Calu3 (cell line): ENCODE measurements around the gene ELAC1. TPM values are rescaled to one million over a fixed set of nuclear protein-coding genes. Genes with fewer than 3 reads are reported as not detected.
"Not testable (repeated sequence)": the region's sequence is repeated elsewhere in the genome, so short reads cannot be mapped to it uniquely, and the experiment has no call there.

Experiments
- BruUV-seq: library from RNA; stranded (reverse); fragments of 400-500 nt; replicated peaks from 2 replicates; lab custom pipeline; 2021; lab: Mats Ljungman, UMichigan
- CTCF ChIA-PET: fragments of 300-600 bp; sonication (Branson Sonifier 250); formaldehyde crosslinking; loops from one replicate; lab custom pipeline; 2022; ENCODE audit warnings: antibody characterized with exemption; lab: Charles Lee
- DNase-seq: peaks from one replicate; pipeline ENCODE4 v3.0.0; 2022
- H3K27ac Mint-ChIP-seq: one replicate; pipeline ENCODE4 v1.8.0; 2022; ENCODE audit warnings: mixed read lengths; ENCODE audit not compliant: unreplicated experiment
- H3K27me3 Mint-ChIP-seq: one replicate; pipeline ENCODE4 v1.8.0; 2022; ENCODE audit warnings: mixed read lengths; ENCODE audit not compliant: unreplicated experiment
- H3K36me3 Mint-ChIP-seq: one replicate; pipeline ENCODE4 v1.8.0; 2022; ENCODE audit warnings: mild to moderate bottlenecking, moderate library complexity, mixed read lengths; ENCODE audit not compliant: insufficient read depth, unreplicated experiment
- H3K4me1 Mint-ChIP-seq: one replicate; pipeline ENCODE4 v1.8.0; 2022; ENCODE audit warnings: mild to moderate bottlenecking, low read depth, mixed read lengths; ENCODE audit not compliant: unreplicated experiment
- H3K4me3 Mint-ChIP-seq: one replicate; pipeline ENCODE4 v1.8.0; 2022; ENCODE audit warnings: mild to moderate bottlenecking, low read depth, moderate library complexity, mixed read lengths; ENCODE audit not compliant: unreplicated experiment
- H3K9me3 Mint-ChIP-seq: one replicate; pipeline ENCODE4 v1.8.0; 2022; ENCODE audit warnings: low read depth, mixed read lengths; ENCODE audit not compliant: unreplicated experiment
- intact Hi-C: fragments of 100-400 bp; cut with micrococcal nuclease; formaldehyde crosslinking; loops from one replicate; pipeline ENCODE4 v1.10.0; 2022; ENCODE audit not compliant: unreplicated experiment
- total RNA-seq: library from RNA; stranded (reverse); gene quantifications from 2 replicates; pipeline ENCODE4 v1.2.3, GENCODE V29; 2022
- TF ChIP-seq, protein P1 (sequence below): fragments of 200-600 bp; IDR thresholded peaks from one replicate; pipeline ENCODE4 v1.8.0; 2022; ENCODE audit warnings: antibody characterized with exemption; ENCODE audit not compliant: unreplicated experiment

ELAC1 gene
- total RNA-seq, 1 experiment from 2014 or later, result 12.4 TPM

- CTCF ChIA-PET, result no interaction called here
- TF ChIP-seq, protein P1, sequence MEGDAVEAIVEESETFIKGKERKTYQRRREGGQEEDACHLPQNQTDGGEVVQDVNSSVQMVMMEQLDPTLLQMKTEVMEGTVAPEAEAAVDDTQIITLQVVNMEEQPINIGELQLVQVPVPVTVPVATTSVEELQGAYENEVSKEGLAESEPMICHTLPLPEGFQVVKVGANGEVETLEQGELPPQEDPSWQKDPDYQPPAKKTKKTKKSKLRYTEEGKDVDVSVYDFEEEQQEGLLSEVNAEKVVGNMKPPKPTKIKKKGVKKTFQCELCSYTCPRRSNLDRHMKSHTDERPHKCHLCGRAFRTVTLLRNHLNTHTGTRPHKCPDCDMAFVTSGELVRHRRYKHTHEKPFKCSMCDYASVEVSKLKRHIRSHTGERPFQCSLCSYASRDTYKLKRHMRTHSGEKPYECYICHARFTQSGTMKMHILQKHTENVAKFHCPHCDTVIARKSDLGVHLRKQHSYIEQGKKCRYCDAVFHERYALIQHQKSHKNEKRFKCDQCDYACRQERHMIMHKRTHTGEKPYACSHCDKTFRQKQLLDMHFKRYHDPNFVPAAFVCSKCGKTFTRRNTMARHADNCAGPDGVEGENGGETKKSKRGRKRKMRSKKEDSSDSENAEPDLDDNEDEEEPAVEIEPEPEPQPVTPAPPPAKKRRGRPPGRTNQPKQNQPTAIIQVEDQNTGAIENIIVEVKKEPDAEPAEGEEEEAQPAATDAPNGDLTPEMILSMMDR, result no peak
- DNase-seq, result no peak
Observed at GRCh38 chr18:50956116-50956515, 11.7 kb upstream of the ELAC1 start.

DNA sequence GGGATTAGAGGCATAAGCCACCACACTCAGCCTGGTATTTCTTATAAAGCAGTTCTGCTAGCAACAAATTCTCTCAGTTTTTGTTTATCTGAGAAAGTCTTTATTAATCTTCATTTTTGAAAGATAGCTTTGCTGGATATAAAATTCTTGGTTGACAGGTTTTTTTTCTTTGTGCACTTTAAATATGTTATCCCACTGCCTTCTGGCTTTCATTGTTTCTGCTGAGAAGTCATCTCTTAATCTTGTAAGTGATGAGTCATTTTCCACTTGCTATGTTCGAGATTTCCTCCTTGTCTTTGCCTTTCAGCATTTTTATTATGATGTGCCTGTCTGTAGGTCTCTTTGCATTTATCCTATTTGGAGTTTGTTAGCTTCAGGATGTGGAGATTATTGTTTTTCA, 5.9 kb upstream of the ELAC1 start:
- TF ChIP-seq, protein P1, result no peak
- intact Hi-C loops, result no loop called here
- CTCF ChIA-PET, result no interaction called here
- BruUV-seq, result no TSS peak
- DNase-seq, result no peak
- no peak overlapping the region for H3K27ac Mint-ChIP-seq
- H3K4me1 Mint-ChIP-seq, result no peaks in the 10 kb centered on the region
- H3K4me3 Mint-ChIP-seq, result no peak overlapping the region
- no peaks in the 10 kb centered on the region for H3K36me3 Mint-ChIP-seq
- peaks cover 13% of the 10 kb centered on the region for H3K9me3 Mint-ChIP-seq
- H3K27me3 Mint-ChIP-seq, result no peaks in the 10 kb centered on the region

More at GRCh38 chr18:50956116-50956515, 11.7 kb upstream of the ELAC1 start:
- Mint-ChIP-seq H3K4me3 (no peak overlapping the region), H3K4me1 (no peaks in the 10 kb centered on the region), H3K36me3 (no peaks in the 10 kb centered on the region), H3K9me3 (no peaks in the 10 kb centered on the region), H3K27me3 (no peaks in the 10 kb centered on the region), H3K27ac (no peak overlapping the region)
- no TSS peak for BruUV-seq
- intact Hi-C loops, result loop anchor here (10.0 kb wide), 1 partner anchor 131 kb away; the partner anchor contains the start of gene MRO

DNA sequence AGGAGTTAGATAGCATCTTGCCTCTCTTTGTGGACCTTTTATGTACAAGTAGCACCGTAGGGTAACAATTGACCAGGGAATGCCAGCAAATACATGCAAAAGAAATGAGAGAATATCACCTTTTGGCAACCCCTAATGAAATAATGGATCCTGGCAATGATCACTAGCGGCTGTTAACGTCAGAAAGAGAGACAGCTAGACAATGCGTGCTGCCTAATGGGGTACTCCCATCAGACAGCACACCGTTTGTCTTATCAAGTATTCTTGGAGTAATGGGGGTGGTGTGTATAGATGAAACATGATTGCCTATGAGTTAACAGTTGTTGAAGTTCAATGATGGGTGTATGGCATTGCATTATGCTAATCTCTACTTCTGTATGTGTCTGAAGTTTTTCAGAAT, 1.6 kb downstream of the ELAC1 start:
- TF ChIP-seq, protein P1, result no peak
- no peak for DNase-seq
- CTCF ChIA-PET, result no interaction called here
- Mint-ChIP-seq H3K9me3 (no peaks in the 10 kb centered on the region), H3K27me3 (no peaks in the 10 kb centered on the region), H3K4me1 (peaks cover 42% of the 10 kb centered on the region), H3K36me3 (peaks cover 19% of the 10 kb centered on the region), H3K4me3 (peak overlapping the region; percentile 56), H3K27ac (peak overlapping the region; percentile 28)
- intact Hi-C loops, result no loop called here
- BruUV-seq, result no TSS peak

DNA sequence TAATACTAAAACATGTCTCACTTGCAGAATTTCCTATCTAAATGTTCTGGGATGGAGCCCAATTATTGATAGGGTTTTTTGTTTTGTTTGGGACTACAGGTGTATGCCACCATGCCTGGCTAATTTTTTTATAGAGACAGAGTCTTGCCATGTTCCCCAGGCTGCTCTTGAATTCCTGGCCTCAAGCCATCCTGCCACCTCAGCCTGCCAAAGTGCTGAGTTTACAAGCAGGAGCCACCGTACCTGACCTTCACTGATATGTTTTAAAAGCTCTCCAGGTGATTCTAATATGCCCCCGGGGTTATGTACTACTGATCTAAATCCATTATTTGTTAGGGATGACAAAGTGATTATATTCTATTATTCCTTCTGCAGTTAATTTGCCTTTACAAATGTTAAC, 2.2 kb downstream of the ELAC1 start:
- Mint-ChIP-seq H3K36me3 (peaks cover 19% of the 10 kb centered on the region), H3K4me3 (peak overlapping the region; percentile 24), H3K27ac (no peak overlapping the region), H3K4me1 (peaks cover 42% of the 10 kb centered on the region), H3K9me3 (no peaks in the 10 kb centered on the region), H3K27me3 (no peaks in the 10 kb centered on the region)
- BruUV-seq, result no TSS peak
- TF ChIP-seq, protein P1, result no peak
- peak; percentile 30 for DNase-seq
- CTCF ChIA-PET, result no interaction called here
- intact Hi-C loops, result loop anchor here (5.0 kb wide), 2 partner anchors 62 to 93 kb away; partner anchors contain the start of genes ME2 and SMAD4

GRCh38 chr18:50972404-50972803, 4.6 kb downstream of the ELAC1 start:
- BruUV-seq, H3K9me3 Mint-ChIP-seq, H3K4me3 Mint-ChIP-seq, DNase-seq, H3K27ac Mint-ChIP-seq, CTCF ChIA-PET, H3K27me3 Mint-ChIP-seq: not testable (repeated sequence)
- peaks cover 25% of the 10 kb centered on the region for H3K36me3 Mint-ChIP-seq
- peaks cover 42% of the 10 kb centered on the region for H3K4me1 Mint-ChIP-seq
- intact Hi-C loops, result loop anchor here (5.0 kb wide), 2 partner anchors 60 to 95 kb away; partner anchors contain the start of genes ME2 and SMAD4
